Measurements from ENCODE around the gene L3MBTL2.

Gene L3MBTL2

GRCh38 chr22:41231369-41231768 lies 26.3 kb downstream of the L3MBTL2 start:
- Histone ChIP-seq H3K36me3 (ENCODE audit: control insufficient read depth, insufficient read depth, low read length) (peaks cover 44% of the 10 kb centered on the region), H3K4me1 (ENCODE audit: control insufficient read depth, insufficient read depth, low read length) (peaks cover 8% of the 10 kb centered on the region), H3K4me3 (ENCODE audit: low read depth, low read length) (no peak overlapping the region), H3K9me3 (ENCODE audit: control insufficient read depth, insufficient read depth, low read depth, low read length) (no peaks in the 10 kb centered on the region), H3K27ac (ENCODE audit: low read depth, low read length) (no peak overlapping the region), H3K27me3 (ENCODE audit: control insufficient read depth, insufficient read depth, low read length) (no peaks in the 10 kb centered on the region), H3K9ac (ENCODE audit: low read length) (no peak overlapping the region)

GRCh38 chr22:41234815-41235695 lies 29.9 kb downstream of the L3MBTL2 start:
- H3K9me3 ChIP-seq (ENCODE audit: control insufficient read depth, insufficient read depth, low read depth, low read length) = no peaks in the 10 kb centered on the region
- H3K9ac ChIP-seq (ENCODE audit: low read length) = no peak overlapping the region
- no peak overlapping the region for H3K4me3 ChIP-seq (ENCODE audit: low read depth, low read length)
- H3K27ac ChIP-seq (ENCODE audit: low read depth, low read length) = no peak overlapping the region
- peaks cover 14% of the 10 kb centered on the region for H3K36me3 ChIP-seq (ENCODE audit: control insufficient read depth, insufficient read depth, low read length)
- peaks cover 24% of the 10 kb centered on the region for H3K4me1 ChIP-seq (ENCODE audit: control insufficient read depth, insufficient read depth, low read length)
- peaks cover 4% of the 10 kb centered on the region; the same call in 1 of the 2 replicates for H3K27me3 ChIP-seq (ENCODE audit: control insufficient read depth, insufficient read depth, low read length)

GRCh38 chr22:41237036-41237706 lies 32.1 kb downstream of the L3MBTL2 start:
- Histone ChIP-seq H3K36me3 (ENCODE audit: control insufficient read depth, insufficient read depth, low read length) (no peaks in the 10 kb centered on the region), H3K9ac (ENCODE audit: low read length) (no peak overlapping the region), H3K27ac (ENCODE audit: low read depth, low read length) (no peak overlapping the region), H3K9me3 (ENCODE audit: control insufficient read depth, insufficient read depth, low read depth, low read length) (no peaks in the 10 kb centered on the region), H3K27me3 (ENCODE audit: control insufficient read depth, insufficient read depth, low read length) (peaks cover 4% of the 10 kb centered on the region; the same call in 1 of the 2 replicates), H3K4me1 (ENCODE audit: control insufficient read depth, insufficient read depth, low read length) (peaks cover 28% of the 10 kb centered on the region), H3K4me3 (ENCODE audit: low read depth, low read length) (peak overlapping the region; percentile 41; the same call in 1 of the 2 replicates)

GRCh38 chr22:41237707-41238569 lies 32.8 kb downstream of the L3MBTL2 start:
- H3K4me3 ChIP-seq (ENCODE audit: low read depth, low read length) = peak overlapping the region; percentile 41; the same call in 1 of the 2 replicates
- H3K27ac ChIP-seq (ENCODE audit: low read depth, low read length) = peak overlapping the region; percentile 27; the same call in 1 of the 2 replicates
- peaks cover 4% of the 10 kb centered on the region; the same call in 1 of the 2 replicates for H3K27me3 ChIP-seq (ENCODE audit: control insufficient read depth, insufficient read depth, low read length)
- H3K4me1 ChIP-seq (ENCODE audit: control insufficient read depth, insufficient read depth, low read length) = peaks cover 28% of the 10 kb centered on the region
- H3K36me3 ChIP-seq (ENCODE audit: control insufficient read depth, insufficient read depth, low read length) = no peaks in the 10 kb centered on the region
- no peaks in the 10 kb centered on the region for H3K9me3 ChIP-seq (ENCODE audit: control insufficient read depth, insufficient read depth, low read depth, low read length)
- H3K9ac ChIP-seq (ENCODE audit: low read length) = no peak overlapping the region

- H3K9ac ChIP-seq (ENCODE audit: low read length) = no peak overlapping the region
- peak overlapping the region; percentile 41; the same call in 1 of the 2 replicates for H3K4me3 ChIP-seq (ENCODE audit: low read depth, low read length)
- no peaks in the 10 kb centered on the region for H3K36me3 ChIP-seq (ENCODE audit: control insufficient read depth, insufficient read depth, low read length)
- H3K27ac ChIP-seq (ENCODE audit: low read depth, low read length) = peak overlapping the region; percentile 27; the same call in 1 of the 2 replicates
- H3K4me1 ChIP-seq (ENCODE audit: control insufficient read depth, insufficient read depth, low read length) = peaks cover 28% of the 10 kb centered on the region
- H3K9me3 ChIP-seq (ENCODE audit: control insufficient read depth, insufficient read depth, low read depth, low read length) = no peaks in the 10 kb centered on the region
- peaks cover 4% of the 10 kb centered on the region; the same call in 1 of the 2 replicates for H3K27me3 ChIP-seq (ENCODE audit: control insufficient read depth, insufficient read depth, low read length)
These were observed 33.7 kb downstream of the L3MBTL2 start for GRCh38 chr22:41238570-41239442.

GRCh38 chr22:41239443-41240128 lies 34.5 kb downstream of the L3MBTL2 start:
- Histone ChIP-seq H3K4me3 (ENCODE audit: low read depth, low read length) (no peak overlapping the region), H3K27me3 (ENCODE audit: control insufficient read depth, insufficient read depth, low read length) (peaks cover 4% of the 10 kb centered on the region; the same call in 1 of the 2 replicates), H3K36me3 (ENCODE audit: control insufficient read depth, insufficient read depth, low read length) (0 out of 2 replicates have a peak, but pooled peaks cover under 1% of the 10 kb centered on the region), H3K9ac (ENCODE audit: low read length) (no peak overlapping the region), H3K27ac (ENCODE audit: low read depth, low read length) (no peak overlapping the region), H3K9me3 (ENCODE audit: control insufficient read depth, insufficient read depth, low read depth, low read length) (no peaks in the 10 kb centered on the region), H3K4me1 (ENCODE audit: control insufficient read depth, insufficient read depth, low read length) (peaks cover 28% of the 10 kb centered on the region)

- H3K36me3 ChIP-seq (ENCODE audit: control insufficient read depth, insufficient read depth, low read length) = peaks cover 10% of the 10 kb centered on the region
- peaks cover 4% of the 10 kb centered on the region; the same call in 1 of the 2 replicates for H3K27me3 ChIP-seq (ENCODE audit: control insufficient read depth, insufficient read depth, low read length)
- H3K9ac ChIP-seq (ENCODE audit: low read length) = no peak within 1 kb of the TSS
These were observed 35.4 kb downstream of the L3MBTL2 start, which contains the start of gene CHADL for GRCh38 chr22:41240377-41241132. Gene CHADL (minus strand): TSS chr22:41240931. CDS start chr22:41240881, 50 bp downstream.

GRCh38 chr22:41241133-41241676 lies 36.1 kb downstream of the L3MBTL2 start:
- Histone ChIP-seq H3K9ac (ENCODE audit: low read length) (no peak overlapping the region), H3K36me3 (ENCODE audit: control insufficient read depth, insufficient read depth, low read length) (peaks cover 15% of the 10 kb centered on the region), H3K4me3 (ENCODE audit: low read depth, low read length) (no peak overlapping the region), H3K27ac (ENCODE audit: low read depth, low read length) (no peak overlapping the region), H3K9me3 (ENCODE audit: control insufficient read depth, insufficient read depth, low read depth, low read length) (no peaks in the 10 kb centered on the region), H3K4me1 (ENCODE audit: control insufficient read depth, insufficient read depth, low read length) (peaks cover 22% of the 10 kb centered on the region), H3K27me3 (ENCODE audit: control insufficient read depth, insufficient read depth, low read length) (peaks cover 4% of the 10 kb centered on the region; the same call in 1 of the 2 replicates)

More at GRCh38 chr22:41240377-41241132, 35.4 kb downstream of the L3MBTL2 start, which contains the start of gene CHADL:
- Histone ChIP-seq H3K27ac (ENCODE audit: low read depth, low read length) (no peak within 1 kb of the TSS), H3K9me3 (ENCODE audit: control insufficient read depth, insufficient read depth, low read depth, low read length) (no peaks in the 10 kb centered on the region), H3K4me3 (ENCODE audit: low read depth, low read length) (no peak within 1 kb of the TSS), H3K4me1 (ENCODE audit: control insufficient read depth, insufficient read depth, low read length) (peaks cover 27% of the 10 kb centered on the region)

Measured in HUES6 (cell line).